HG02885 (cell line): ENCODE measurements around the gene CHID1.

Experiments
- ATAC-seq: cut with Tn5 transposase; IDR thresholded peaks from one replicate; pipeline ENCODE4 v1.9.1; 2021; ENCODE audit warnings: mild to moderate bottlenecking; ENCODE audit not compliant: unreplicated experiment, poor library complexity

The CHID1 gene

DNA sequence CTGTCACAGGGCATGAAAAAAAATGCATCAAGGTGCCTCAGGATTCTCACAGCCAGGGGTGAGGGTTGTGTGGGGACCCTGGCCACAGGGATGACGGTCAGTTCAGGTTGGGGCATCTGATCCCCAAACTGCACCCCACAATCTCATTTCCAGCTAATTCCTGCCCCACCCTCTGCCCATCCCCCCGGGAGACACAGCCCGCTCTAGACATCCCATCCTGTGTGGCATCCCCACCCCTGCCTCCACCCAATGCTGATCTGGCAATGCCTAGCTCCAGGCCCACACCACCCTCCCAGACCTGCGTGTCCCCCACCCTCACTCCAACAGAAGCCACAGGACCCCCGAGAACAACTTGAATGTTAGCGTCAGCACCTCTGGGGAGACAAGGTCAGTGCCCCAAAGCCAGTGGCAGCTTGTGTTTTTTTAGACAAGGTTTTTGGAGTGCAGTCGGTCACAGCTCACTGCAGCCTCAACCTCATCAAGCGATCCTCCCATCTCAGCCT, 42.7 kb downstream of the CHID1 start:
- ATAC-seq: no peak

- no peak for ATAC-seq
Observed at GRCh38 chr11:866481-866880, 44.1 kb downstream of the CHID1 start.

GRCh38 chr11:865462-866430, 44.9 kb downstream of the CHID1 start:
- ATAC-seq: no peak

DNA sequence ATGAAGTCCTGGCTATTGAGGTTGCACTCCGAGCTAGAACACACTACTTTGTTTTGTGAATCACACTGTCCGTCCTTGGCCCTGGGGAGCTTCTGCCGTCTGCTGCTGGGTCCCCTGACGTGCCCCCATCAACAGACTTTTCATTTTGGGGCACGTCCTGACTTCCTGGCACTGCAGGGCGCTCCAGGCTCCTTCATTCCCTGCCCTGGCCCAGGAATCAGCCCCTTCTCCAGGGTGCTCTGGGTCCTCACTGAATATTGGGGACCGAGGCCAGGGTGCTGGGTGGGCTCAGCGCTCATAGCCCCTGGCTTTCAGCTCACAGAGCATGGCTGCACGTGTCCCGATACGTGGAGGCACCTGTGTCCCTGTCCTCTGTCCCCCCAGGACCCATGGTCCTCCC, 45.7 kb downstream of the CHID1 start:
- no peak for ATAC-seq

DNA sequence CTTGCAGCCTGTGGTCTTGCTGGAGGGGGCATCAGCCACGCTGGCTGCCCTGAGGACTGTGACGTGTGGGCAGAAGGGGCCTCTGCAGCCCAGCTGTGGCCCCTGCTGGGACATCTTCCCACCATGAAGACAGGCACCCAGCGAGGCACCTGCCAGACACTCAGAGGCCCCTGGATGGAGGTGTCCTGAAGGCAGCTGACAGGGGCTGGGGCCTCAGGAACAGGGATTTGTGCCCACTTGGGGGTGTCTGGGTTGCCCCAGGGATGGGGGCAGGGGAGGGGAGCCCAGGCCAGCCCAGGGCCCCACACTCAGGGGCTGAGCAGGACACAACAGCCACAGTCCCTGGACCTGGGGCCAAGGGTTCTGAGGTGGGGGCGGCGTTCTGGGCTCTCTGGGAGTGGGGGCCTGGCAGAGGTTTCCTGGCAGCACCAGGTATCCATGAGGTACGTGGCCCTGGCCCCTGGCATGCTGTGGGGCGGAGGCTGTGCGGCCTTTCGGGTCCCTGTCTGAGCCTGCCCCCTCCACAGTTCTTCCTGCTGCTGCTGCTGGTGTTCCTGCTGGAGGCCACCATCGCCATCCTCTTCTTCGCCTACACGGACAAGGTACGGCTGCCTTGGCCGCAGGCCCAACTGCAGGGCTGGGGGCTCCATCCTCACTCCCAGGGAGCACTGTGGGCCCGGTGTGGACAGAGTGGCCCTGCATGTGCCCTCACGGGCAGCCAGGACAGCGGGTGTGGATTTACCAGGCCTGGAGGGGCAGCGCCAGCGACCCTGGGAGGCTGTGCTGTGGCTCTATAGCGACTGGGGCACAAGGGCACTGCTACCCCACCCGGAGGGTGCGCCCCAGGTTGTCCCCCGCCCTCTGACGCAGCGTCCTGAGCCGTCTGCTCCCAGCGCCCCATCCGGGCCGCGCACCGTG, 46.4 kb downstream of the CHID1 start:
- no peak for ATAC-seq

DNA sequence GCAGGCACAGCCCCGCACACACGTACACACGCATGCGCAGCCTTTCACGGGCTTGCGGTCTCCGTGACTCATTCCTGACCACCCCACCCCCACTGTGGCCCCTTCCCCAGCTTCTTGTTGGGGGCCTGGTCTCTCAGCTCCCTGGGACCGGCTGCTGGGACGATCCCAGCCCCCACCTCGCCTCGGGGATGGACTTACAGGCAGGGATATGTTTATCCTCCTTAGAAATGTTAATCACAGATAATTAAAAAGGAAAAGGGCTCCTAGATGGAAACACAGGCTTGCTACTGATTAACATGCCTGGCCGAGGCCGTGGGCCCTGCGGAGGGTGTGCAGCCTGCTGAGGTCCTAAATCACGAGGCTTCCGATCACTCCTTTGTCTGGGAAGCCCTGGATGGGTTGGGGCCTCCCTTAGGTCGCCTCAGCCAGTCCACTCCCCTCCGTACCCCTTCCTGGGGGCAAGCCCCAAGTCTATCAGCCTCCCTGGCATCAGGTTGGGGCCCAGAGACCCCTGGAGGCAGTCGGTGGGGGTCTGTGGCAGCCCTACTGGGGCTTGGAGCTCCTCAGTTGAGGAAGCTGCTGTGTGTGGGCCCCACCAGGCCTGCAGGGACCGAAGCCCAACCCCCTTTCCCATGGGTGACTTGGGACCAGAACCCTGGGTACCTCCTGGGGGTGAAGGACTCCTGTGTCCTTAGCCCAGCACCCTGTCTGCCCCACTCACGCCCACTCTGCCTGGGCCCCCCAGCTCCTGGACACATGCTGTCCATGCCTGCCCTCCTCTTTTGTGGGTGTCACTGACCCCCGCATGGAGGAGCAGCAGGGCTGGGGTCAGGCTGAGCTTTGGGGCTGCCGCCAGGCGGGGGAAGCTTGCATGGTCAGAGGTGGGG, 47.3 kb downstream of the CHID1 start:
- no peak for ATAC-seq

GRCh38 chr11:862696-863022, 48.0 kb downstream of the CHID1 start:
- ATAC-seq: no peak

GRCh38 chr11:862081-862661, 48.4 kb downstream of the CHID1 start:
- ATAC-seq: no peak

DNA sequence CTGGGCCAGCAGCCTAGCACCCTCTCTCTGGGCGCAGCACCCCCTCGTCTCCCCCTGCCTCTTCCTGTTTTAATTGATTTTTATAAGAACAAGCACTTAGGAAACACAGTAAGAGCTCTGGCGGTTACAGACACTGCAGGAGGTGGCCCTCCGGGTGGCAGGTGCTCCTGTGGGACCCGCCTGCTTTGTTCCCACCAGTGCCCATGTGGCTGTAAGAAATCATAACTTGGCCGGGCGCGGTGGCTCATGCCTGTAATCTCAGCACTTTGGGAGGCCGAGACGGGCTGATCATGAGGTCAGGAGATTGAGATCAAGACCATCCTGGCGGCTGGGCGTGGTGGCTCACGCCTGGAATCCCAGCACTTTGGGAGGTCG, 49.5 kb downstream of the CHID1 start:
- no peak for ATAC-seq

GRCh38 chr11:860234-861104, 50.1 kb downstream of the CHID1 start:
- no peak for ATAC-seq

GRCh38 chr11:859394-860131, 51.0 kb downstream of the CHID1 start:
- no peak for ATAC-seq

- ATAC-seq: no peak
Observed at GRCh38 chr11:858762-859339, 51.8 kb downstream of the CHID1 start.

DNA sequence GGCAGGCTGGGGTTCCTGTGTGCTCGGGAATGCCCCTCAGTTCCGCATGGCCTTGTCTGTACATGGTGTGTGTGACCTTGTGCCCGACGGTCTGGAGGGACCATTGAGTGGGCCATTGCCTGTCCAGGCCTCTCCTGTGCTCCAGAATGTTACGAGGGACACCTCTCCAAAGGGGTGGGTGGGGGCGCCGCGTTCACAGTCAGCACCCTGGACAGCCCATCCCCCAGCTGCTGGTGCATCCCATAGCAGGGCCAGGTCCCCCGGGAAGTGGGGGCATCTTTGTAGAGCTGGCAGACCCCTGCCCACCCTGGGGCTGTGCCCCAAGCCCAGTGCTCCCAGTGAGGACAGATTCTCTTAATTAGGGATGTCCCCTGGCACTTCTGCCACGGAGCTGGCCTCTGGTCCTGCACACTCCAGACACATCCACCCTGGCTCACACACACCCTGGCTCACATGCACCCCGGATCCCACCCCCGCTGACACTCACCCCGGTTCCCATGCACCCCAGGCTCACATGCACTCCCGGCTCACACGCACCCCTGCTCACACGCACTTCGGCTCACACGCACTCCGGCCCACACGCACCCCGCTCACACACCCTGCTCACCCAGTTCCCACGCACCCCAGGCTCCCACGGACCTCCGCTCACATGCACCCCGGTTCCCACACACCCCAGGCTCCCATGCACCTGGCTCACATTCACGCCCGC, 52.4 kb downstream of the CHID1 start:
- ATAC-seq: no peak

DNA sequence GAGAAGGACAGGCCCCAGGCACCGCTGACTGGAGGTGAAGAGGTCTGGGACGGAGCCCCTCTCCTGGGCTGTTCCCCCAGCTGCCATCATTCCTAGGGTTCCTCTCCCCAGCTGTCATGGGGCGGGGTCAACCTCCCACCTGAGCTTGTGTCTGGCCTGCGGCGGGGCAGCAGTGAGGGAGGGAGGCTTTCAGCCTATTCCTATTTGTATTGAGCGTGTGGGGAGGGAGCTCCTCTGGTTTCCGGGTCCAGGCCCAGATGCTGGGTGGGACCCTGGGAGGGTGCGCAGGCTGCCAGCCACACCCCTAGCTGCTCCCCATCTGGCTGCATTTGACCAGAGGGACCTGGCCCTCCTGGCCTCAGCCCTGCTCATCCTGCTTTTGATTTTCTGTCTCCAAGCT, 54.2 kb downstream of the CHID1 start:
- no peak for ATAC-seq

DNA sequence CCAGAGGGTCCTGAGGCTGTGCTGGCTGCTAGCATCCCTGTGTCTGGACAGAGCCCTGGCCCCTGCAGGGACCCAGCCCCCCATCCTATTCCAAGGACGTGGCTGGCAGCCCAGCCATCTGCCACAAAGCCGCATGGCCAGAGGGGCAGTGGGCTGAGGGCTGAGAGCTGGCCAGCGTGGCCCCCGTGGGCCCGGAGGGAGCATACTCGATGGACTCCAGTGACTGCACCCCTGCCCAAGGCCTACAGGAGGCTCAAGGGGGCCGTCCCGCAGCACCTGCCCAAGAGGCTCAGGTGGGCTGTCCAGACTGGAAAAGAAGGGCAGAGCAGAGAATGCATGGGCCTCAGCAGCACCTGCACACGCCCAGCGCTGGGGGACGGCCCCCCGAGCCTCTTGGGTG, 54.8 kb downstream of the CHID1 start:
- ATAC-seq: no peak

GRCh38 chr11:855330-855674, 55.3 kb downstream of the CHID1 start:
- no peak for ATAC-seq

DNA sequence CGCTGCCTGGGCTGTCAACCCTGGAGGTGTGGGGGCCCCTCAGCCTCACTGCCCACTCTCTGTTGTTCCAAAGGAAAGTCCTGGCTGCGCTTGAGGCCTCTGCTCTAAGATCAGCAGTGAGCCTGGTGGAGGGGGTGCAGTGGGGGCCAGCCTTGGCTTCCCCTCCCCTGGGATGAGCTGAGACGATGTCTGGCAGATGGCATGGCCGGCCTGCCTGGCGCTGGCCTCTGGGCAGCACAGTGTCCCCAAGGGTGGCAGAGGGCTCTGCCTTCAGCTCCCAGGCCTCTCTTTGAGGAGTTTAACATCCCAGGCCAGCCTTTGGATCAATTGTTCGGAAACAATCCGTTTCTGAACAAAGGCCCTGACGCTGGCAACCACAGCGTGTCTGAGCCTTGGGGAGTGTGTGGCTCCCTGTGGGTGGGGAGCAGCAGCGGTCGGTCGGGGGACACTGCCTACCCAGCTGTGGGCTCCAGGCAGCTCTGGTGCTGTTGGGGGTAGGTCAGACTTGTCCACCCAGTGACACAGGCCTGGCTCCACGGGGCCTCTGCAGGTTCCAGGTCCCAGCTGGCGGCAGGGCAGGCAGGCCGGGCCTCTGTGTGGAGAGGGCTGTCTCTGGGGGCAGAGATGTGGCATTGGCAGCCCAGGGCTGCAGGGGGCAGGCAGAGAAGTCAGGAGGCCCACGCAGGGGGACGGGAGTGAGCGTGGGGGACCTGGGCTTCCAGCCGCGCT, 55.8 kb downstream of the CHID1 start:
- ATAC-seq: no peak
